NCI-H2171 (cell line): Measurements from ENCODE around the gene MAP2K6.

Experiments
- DNase-seq: peaks from one replicate; lab custom pipeline; 2025; lab: John Stamatoyannopoulos, UW

MAP2K6 gene

DNA sequence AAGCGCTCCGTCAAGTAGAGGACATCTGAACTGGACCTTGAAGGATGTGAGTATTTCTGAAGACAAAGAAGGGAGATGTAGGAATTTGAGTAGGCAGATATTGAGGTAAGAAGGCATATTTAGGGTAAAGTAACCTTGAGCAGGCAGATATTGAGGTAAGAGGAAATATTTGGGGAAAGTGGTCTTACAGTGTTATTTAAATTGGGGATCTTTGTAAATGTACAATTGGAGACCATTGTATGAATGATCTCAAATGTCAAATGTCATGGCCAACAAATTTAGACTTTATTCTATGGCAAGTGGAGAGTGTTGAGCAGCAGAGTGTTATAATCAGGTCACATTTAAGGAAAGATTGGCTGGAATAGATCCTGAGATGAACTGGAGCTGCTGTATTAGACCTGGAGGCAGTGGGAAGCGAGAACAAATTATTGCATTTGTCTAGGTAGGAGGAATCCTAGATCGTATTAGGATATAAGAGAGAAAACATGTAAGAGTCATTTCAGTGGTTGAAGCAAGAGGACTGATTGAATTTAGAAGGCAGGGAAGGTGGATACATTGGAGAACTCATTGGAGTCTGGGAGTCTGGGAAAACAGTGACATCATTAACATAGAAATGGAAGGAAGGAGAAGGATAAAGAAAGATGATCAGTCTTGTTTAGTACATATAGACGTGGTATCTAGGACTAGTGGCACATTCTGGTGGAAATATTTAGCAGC lies 165.6 kb downstream of the MAP2K6 start:
- DNase-seq, result no peak

DNA sequence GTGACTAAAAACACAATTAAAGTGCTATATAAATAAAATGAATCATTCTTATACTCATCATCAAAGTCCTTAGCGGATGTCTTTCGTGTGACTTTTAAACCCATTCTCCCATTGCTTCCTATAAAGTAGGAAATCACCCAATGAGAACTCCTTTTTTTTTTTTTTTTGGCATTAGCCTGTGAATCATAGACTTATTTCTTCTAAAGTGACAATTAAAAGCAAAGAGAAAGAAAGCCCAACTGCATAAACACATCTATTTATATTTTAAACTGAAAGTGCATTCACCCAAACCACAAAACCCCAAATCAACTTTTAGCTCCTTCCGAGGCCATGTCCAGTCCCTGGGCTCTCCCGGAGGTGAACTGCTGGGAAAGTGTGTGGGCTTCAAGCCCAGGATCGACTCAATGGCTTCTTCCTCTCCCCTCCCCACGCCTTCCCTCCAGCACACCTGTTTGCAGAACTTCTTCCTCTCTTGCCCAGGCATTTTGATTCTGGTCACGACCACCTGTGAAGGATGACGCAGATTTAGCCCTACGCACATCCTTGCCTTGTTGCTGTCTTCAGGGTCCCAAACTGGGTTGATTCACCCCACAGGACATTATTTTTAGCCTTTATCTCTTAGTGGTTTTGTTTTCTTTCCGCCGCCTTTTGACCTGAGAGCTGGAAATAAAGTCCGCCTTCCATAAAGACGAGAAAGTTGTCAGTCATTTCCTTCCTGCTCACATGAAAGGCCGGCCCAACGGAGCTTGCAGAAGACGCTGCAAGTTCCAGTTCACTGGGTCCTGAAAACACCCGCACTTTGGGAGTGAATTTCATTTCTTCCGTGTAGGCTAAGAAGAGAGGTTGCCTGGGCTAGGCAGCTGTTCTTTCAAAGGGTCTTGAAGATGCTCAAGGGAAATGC lies 166.8 kb downstream of the MAP2K6 start:
- DNase-seq, result no peak

DNA sequence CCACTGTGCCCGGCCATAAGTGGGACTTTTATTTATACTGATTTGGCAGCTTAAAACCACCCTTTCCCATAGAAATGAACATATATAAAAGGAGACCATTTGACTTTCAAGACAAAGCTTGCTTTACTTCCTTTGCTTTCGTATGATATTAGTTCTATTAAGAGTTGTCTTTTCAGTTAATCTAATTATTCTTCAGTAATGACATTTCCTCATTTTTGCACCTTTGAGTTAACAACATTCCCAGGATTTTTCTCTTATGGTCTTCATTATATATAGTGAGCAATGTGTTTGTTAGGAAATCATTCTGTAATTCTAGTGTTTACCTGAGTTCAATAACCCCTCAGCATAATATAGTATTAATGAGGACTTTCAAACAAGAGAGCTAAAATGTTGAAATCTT lies 173.8 kb downstream of the MAP2K6 start:
- no peak for DNase-seq

DNA sequence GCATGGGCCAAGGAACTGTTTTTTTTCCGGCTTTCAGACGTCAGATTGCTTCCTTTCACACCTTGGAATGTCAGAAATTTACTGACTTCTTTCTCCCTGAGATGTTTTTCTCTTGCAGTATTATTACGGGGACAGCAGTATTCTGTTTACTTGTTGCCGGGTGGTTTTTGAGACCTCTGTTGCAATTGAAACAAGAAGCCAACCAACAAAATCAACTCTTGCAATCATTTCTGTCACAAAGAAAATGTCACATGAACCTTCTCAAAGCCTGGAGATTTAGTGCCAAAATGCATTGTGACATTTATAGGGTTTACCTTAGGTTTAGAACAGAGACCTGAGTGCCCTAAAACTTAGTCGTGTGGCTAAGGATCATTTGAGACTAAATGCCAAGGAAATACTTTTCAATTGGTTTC lies 174.3 kb downstream of the MAP2K6 start:
- DNase-seq, result no peak

DNA sequence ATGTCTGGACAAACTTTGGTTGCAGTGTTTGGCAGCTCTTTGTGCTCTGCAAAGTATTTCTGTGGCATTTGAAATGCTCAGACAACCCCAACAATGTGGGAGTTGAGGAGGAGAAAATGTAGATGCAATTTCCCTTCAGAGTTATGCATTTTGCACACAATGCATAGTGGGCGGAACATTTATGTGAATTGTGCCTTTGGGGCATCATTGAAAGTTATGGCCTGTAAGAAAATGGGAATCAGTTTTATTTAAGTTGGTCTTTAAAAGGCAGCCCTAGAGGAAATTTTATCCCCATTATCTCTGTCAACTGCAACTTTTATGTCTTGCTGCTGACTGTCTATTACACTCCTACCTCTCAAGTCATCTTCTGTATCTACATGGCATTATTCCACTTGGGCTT lies 176.2 kb downstream of the MAP2K6 start:
- no peak for DNase-seq

DNA sequence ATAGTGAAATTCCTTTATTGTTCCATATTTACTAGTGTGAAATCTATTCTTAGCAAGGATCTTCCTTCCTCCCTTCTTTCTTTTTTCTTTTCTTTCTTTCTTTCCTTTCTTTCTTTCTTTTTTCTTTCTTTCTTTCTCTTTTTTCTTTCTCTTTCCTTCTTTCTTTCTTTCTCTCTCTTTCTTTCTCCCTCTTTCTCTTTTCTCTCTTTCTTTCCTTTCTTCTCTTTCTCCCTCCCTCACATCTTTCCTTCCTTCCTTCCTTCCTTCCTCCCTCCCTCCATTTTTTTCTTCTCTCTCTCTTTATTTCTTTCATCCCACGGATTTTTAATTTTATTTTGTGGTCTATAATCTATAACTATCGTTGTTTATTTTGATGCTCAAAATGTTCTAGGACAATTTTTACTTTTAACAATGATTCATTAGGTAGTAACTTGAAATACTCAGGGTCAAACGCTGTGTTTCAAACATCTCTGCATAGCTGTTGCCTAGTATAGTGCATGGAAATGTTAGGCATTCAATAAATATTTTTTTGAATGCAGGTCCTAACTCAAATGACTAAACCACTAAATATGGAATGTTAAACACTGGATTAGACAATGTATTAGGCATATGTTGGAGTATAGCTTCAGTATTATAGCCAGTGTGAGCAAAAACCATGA lies 178.3 kb downstream of the MAP2K6 start:
- no peak for DNase-seq

DNA sequence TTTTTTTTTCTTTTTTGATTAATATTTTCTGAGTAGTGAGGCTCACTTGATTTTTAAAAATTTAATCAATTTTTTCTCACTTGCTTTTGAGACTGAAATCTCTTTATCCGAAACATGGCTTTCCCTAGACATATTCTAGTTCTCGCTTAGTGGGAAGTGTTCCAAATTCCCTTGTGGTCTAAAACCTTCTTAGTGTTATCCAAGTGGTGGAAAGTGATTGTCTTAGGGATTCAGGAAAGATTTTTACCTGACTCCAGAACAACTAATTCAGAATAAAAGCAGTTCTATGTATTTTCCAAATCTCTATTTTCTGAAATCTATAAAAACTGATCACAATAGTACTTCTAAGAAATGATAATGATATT lies 178.8 kb downstream of the MAP2K6 start:
- DNase-seq, result no peak

DNA sequence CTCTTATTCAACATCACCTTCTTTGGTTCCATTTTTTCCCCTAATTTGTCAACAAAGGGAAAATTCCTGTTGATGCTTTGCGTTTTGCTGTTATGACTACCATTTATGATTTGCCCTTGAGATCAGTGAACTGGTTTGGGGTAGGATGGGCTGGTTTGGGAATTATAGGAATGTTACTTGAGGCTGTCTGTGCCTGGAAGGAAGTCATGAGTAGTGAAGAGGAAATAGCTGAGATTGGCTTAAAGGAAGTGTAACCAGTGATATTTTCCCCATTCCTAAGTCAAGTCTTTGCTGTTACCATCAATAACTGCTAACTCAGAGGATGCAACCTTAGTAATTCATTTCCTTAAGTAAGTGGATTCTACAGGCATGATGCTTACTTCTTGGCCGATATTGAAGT lies 179.2 kb downstream of the MAP2K6 start:
- DNase-seq, result no peak

DNA sequence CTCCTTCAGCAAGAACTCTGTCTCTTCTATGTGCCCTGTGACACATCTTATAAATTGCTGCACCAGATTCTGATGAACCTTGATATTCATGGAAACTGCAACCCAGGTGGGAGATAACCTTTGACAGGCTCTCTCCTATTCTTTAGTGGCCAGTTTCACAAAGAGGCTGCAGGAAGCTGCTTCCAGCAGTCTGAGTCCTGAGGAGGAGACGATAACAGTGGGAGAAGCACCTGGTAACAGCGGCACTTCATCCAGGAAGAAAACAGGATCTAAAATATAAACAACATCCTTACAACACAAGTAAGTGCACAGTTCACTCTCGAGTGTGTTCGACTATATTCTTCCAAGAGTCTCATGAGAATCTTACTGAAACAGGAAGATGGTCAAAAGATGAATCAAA lies 180.1 kb downstream of the MAP2K6 start:
- DNase-seq, result no peak

DNA sequence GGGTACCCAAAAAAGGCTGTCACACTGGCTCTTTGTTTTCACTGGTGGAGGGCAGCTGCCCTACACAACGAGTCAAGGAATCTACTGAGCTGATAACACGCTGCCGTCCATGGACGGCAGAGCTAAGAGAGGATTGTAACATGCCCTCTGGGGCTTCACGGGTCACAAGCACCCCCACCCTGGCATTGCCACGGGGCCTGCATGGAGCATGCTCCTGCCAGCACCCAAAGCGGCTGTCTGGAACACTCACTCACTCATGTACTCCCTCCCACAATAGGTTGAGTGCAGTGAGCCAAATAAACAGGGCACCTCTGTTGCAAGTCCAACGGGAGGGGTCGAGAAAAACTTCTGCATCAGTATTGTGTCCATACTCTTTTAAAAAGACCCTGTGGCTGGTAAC lies 181.6 kb downstream of the MAP2K6 start:
- no peak for DNase-seq

DNA sequence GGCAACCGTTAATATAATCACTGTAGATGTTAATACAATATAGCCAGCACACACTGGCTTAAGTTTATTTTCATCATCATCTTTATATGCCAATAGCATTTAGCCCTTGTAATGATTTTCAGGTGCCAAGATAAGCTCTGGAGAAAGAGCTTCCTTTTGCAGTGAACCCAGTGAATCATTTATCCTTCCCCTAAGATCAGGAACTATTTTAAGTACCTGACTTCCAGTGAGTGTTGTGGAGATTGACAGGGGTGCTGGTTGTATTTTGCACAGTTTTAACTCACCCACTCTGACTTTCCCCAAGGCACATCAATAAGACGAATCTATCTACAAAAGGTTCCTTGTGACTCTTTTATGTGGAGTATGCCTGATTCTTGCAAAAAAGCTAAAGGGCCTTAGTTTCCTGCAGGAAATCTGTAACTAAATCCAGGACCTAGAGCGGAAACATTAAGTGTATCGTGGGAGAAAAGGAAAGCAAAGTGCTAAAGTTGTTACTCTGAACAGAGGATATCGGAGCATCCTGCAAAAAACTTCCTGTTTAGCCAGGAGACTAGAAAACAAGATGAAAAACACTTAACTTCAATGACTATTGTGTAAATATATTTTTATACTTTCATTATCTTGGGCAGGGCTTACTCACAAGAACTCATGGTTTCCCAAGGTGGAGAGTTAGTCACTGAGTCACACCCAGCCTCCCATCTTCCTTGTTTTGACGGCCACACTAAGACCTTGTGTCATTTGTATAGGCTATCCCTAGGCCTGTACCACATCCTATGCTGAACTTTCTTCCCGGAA lies 183.6 kb downstream of the MAP2K6 start:
- no peak for DNase-seq

DNA sequence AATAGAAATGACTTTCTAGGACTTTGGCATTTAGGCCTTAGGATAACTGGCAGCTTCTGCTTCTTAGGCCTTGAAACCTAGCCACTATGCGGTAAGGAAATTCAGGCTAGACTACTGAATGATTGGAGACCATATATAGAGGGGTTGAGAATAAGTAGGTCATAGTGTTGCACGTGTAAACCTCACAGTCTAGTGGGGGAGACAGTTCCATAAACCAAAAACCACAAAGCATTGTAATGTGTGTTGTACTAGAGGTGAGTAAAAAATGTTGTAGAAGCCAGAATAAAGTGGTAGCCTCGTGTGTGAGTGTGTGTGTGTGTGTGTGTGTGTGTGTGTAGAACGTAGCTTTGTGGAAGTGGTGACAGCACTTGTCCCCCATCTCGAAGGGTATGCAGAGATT lies 188.5 kb downstream of the MAP2K6 start:
- no peak for DNase-seq
